ENCODE measurements around the gene RLF. TPM values are rescaled to one million over a fixed set of nuclear protein-coding genes. Genes with fewer than 3 reads are reported as not detected.
"Not testable (repeated sequence)": the region's sequence is repeated elsewhere in the genome, so short reads cannot be mapped to it uniquely, and the experiment has no call there.

Gene RLF
- total RNA-seq, 1 experiment from 2014 or later, result 15.1 TPM

DNA sequence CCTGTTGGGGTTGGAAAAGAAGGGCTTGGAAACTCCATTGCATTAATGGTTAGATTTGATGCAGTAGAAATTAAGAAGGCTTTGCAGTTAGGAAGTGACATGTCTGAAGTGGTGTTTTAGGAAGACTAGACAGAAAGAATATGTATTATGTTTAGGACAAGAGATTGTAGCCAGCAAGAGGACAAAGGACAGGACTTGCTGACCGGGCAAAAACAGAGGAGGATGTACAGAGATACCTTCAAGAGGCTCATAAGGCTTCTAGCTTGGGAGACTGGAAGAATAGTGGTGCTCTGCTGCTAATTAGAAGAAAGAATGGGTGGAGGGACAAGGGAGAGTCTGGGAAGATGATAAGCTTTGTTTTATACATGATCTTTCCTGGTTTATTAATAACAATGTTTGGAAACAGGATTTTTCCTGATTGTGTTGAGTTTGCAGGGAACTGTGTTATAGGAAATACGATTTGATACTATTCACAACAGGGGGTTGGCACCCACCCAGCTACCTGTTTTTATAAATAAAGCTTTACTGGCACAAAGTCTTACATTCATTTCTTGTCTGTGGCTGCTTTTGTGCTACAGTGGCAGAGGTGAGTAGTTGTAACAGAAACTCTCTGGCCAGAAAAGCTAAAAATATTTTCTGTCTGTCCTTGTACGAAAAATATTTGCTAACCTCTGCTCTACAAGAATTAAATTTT is 49.5 kb downstream of the RLF start:
- intact Hi-C loops (cut with micrococcal nuclease), result no loop called here
- Histone ChIP-seq H2AFZ (ENCODE audit: low read length) (no peak overlapping the region), H3K79me2 (ENCODE audit: low read length) (0 out of 2 replicates have a peak, but pooled peaks cover 7% of the 10 kb centered on the region), H4K20me1 (ENCODE audit: low read length) (no peaks in the 10 kb centered on the region), H3K27me3 (ENCODE audit: low read length) (no peaks in the 10 kb centered on the region), H3F3A (ENCODE audit: low read length, unreplicated experiment) (no peaks in the 10 kb centered on the region), H3K4me2 (ENCODE audit: low read length) (no peak overlapping the region), H3K27ac (ENCODE audit: low read length) (no peak overlapping the region), H3K9me2 (replicated peaks; ENCODE audit: low read length) (no peaks in the 10 kb centered on the region), H3K4me1 (ENCODE audit: insufficient read depth, low read length) (no peaks in the 10 kb centered on the region), H3K36me3 (ENCODE audit: low read depth, low read length) (peaks cover 13% of the 10 kb centered on the region; the same call in 1 of the 2 replicates), H3K9ac (ENCODE audit: low read length) (no peak overlapping the region), H3K9me3 (ENCODE audit: low read length) (no peaks in the 10 kb centered on the region), H3K4me3 (ENCODE audit: low read length) (no peak overlapping the region)
- TF ChIP-seq EZH2phosphoT487 (IDR thresholded peaks at IDR 0.05; ENCODE audit: borderline replicate concordance, low read length) (no peak), EZH2 (IDR thresholded peaks at IDR 0.05; ENCODE audit: low read length, unreplicated experiment) (no peak)
- TF ChIP-seq, protein P1, sequence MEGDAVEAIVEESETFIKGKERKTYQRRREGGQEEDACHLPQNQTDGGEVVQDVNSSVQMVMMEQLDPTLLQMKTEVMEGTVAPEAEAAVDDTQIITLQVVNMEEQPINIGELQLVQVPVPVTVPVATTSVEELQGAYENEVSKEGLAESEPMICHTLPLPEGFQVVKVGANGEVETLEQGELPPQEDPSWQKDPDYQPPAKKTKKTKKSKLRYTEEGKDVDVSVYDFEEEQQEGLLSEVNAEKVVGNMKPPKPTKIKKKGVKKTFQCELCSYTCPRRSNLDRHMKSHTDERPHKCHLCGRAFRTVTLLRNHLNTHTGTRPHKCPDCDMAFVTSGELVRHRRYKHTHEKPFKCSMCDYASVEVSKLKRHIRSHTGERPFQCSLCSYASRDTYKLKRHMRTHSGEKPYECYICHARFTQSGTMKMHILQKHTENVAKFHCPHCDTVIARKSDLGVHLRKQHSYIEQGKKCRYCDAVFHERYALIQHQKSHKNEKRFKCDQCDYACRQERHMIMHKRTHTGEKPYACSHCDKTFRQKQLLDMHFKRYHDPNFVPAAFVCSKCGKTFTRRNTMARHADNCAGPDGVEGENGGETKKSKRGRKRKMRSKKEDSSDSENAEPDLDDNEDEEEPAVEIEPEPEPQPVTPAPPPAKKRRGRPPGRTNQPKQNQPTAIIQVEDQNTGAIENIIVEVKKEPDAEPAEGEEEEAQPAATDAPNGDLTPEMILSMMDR (conservative IDR thresholded peaks at IDR 0.05; ENCODE audit: low read depth, low read length), result no peak
- no peak for DNase-seq
- BruUV-seq (replicated peaks), result no TSS peak
- POLR2A ChIA-PET (ENCODE audit: unreplicated experiment), result no interaction called here
- CTCF ChIA-PET, result no interaction called here
- ATAC-seq, result no peak

DNA sequence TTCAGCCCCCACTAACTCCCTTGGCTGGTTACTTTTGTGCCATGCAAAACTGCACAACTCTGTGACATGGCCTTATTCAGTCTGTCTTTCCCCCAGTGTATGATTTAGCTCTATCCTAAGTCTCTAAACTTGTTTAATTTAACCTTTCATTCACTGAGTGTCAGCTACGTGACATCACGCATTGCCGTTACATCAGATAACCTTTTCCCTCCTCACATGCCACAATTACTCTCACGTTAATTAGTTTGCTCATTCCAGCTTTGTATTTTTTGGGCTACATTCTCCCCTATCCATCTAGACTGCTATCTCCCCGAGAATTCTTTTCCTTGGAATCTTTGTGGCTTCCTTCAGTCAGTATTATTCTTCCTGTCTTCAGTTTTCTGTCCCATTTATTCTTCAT is 57.1 kb downstream of the RLF start:
- Histone ChIP-seq H3K9ac (ENCODE audit: low read length) (no peak overlapping the region), H3K9me3 (ENCODE audit: low read length) (no peaks in the 10 kb centered on the region), H3F3A (ENCODE audit: low read length, unreplicated experiment) (no peaks in the 10 kb centered on the region), H3K4me3 (ENCODE audit: low read length) (no peak overlapping the region), H4K20me1 (ENCODE audit: low read length) (no peaks in the 10 kb centered on the region), H3K27ac (ENCODE audit: low read length) (no peak overlapping the region), H2AFZ (ENCODE audit: low read length) (no peak overlapping the region), H3K4me1 (ENCODE audit: insufficient read depth, low read length) (no peaks in the 10 kb centered on the region), H3K36me3 (ENCODE audit: low read depth, low read length) (peaks cover 12% of the 10 kb centered on the region; the same call in 1 of the 2 replicates), H3K27me3 (ENCODE audit: low read length) (no peaks in the 10 kb centered on the region), H3K9me2 (replicated peaks; ENCODE audit: low read length) (no peaks in the 10 kb centered on the region), H3K79me2 (ENCODE audit: low read length) (no peaks in the 10 kb centered on the region), H3K4me2 (ENCODE audit: low read length) (no peak overlapping the region)
- ChIA-PET CTCF (no interaction called here), POLR2A (ENCODE audit: unreplicated experiment) (no interaction called here)
- DNase-seq, result no peak
- no peak for TF ChIP-seq EZH2 (IDR thresholded peaks at IDR 0.05; ENCODE audit: low read length, unreplicated experiment)
- TF ChIP-seq, protein P1 (conservative IDR thresholded peaks at IDR 0.05; ENCODE audit: low read depth, low read length), result no peak
- no peak for TF ChIP-seq EZH2phosphoT487 (IDR thresholded peaks at IDR 0.05; ENCODE audit: borderline replicate concordance, low read length)
- intact Hi-C loops (cut with micrococcal nuclease), result no loop called here
- BruUV-seq (replicated peaks), result no TSS peak
- ATAC-seq, result no peak

DNA sequence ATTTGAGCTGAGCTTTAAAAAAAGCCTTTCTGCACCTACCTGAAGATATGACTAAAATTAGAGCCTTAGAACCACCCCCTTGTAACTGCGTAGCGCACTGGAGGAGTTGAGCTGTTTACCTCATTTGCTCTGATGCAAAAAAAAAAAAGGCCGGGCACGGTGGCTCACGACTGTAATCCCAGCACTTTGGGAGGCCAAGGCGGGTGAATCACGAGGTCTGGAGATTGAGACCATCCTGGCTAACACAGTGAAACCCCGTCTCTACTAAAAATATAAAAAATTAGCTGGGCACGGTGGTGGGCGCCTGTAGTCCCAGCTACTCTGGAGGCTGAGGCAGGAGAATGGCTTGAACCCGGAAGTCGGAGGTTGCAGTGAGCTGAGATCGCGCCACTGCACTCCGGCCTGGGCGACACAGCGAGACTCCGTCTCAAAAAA is 60.3 kb downstream of the RLF start:
- intact Hi-C loops (cut with micrococcal nuclease); H4K20me1 ChIP-seq (ENCODE audit: low read length); H3K27me3 ChIP-seq (ENCODE audit: low read length); H3F3A ChIP-seq (ENCODE audit: low read length, unreplicated experiment); DNase-seq; POLR2A ChIA-PET (ENCODE audit: unreplicated experiment); H2AFZ ChIP-seq (ENCODE audit: low read length); CTCF ChIA-PET; H3K4me3 ChIP-seq (ENCODE audit: low read length); BruUV-seq (replicated peaks); H3K4me1 ChIP-seq (ENCODE audit: insufficient read depth, low read length); H3K4me2 ChIP-seq (ENCODE audit: low read length); ATAC-seq; H3K27ac ChIP-seq (ENCODE audit: low read length); H3K79me2 ChIP-seq (ENCODE audit: low read length); H3K9me2 ChIP-seq (replicated peaks; ENCODE audit: low read length); H3K9me3 ChIP-seq (ENCODE audit: low read length); H3K9ac ChIP-seq (ENCODE audit: low read length): not testable (repeated sequence)
- H3K36me3 ChIP-seq (ENCODE audit: low read depth, low read length), result peaks cover 14% of the 10 kb centered on the region; the same call in 1 of the 2 replicates

All from PC-3 (cell line).